Stimulated activated CD8-positive, alpha-beta memory T cell treated with anti-CD3 and anti-CD28 coated beads, Interleukin-15, amount 100 ng/mL, for 1 hour (primary cell): Measurements from ENCODE around the gene RERE.

Experiments
- DNase-seq: peaks from one replicate; pipeline ENCODE4 v3.0.0-alpha.2; 2020; ENCODE audit warnings: low read depth

The RERE gene

GRCh38 chr1:8473891-8474300, 343.5 kb downstream of the RERE start:
- DNase-seq: no peak

DNA sequence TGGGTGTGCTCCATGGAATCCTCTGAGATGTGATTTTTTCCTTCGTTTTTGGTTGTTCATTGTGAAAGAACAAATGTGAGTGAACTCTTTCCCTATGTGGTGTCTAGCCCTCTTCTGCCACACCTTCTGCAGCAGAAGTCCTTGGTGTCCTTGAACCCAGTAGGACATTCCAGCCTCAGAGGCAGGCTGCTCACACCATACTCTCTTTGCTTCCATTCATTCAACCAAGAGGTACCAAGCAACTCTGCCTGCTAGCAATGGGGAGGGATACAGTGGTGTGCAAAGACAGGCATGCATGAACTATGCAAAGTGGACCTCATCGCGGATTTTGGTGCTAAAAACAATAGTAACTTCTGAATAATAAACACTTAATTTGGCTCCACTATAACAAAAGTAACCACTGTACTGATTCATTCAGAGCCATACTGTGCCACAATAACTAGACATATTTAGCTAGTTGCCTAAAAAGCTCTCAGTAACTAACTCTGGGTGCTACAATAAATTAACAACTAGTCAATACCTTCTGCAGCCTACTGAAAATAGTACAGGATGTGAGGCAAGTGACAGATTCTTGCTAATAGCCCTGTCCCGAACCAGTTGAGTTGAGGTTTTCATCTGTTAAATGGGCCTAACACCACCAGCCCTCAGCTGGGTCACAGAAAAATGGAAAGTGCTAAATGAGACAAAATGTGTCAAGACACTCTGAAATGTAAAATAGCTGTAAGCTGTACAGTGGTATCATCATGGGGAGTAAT, 344.1 kb downstream of the RERE start:
- no peak for DNase-seq

- no peak for DNase-seq
Observed at GRCh38 chr1:8472668-8473067, 344.8 kb downstream of the RERE start.

GRCh38 chr1:8471451-8471850, 346.0 kb downstream of the RERE start:
- no peak for DNase-seq

GRCh38 chr1:8468751-8469150, 348.7 kb downstream of the RERE start:
- no peak for DNase-seq

- no peak for DNase-seq
Observed at GRCh38 chr1:8467308-8467707, 350.1 kb downstream of the RERE start.

GRCh38 chr1:8465692-8466091, 351.7 kb downstream of the RERE start:
- no peak for DNase-seq

DNA sequence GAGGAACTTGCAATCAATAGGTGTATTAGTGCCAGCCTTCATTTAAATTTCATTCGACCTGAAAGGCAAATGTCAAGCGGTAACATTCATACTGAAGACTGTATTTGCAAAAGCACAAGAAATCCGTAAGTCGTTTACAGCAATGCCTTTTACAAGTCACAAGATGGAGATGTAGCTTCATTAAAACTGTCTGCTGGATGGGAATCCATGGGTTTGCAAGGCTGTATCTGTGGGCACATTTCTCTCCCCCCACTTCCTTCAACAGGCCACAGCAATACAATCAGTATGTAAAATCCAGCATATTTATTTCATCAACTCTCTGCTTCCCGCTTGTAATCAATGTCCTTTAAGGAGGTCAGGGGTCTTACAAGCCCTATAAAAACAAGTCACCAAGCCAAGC, 352.4 kb downstream of the RERE start:
- no peak for DNase-seq

DNA sequence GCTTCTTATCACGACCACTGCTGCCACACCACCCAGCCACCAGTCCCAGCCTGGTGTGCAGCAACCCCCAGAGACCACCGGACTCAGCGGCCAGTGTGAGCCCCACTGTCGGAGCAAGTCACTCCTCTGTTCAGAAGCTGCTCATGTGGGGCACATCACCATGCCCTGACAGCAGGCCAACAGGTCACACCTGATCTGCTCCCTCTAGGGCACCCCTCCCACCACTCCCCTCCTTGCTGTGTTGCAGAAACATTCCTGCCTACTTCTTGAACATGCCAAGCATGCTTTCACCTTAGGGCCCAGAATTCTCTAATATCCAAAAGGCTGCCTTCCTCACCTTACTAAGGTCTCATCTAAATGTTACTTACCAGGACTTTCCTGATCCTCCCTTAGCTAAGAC, 353.1 kb downstream of the RERE start:
- no peak for DNase-seq

- DNase-seq: no peak
Observed at GRCh38 chr1:8463144-8463927, 354.1 kb downstream of the RERE start.

GRCh38 chr1:8462371-8462892, 355.0 kb downstream of the RERE start:
- no peak for DNase-seq

- DNase-seq: no peak
Observed at GRCh38 chr1:8461351-8462110, 355.9 kb downstream of the RERE start.

DNA sequence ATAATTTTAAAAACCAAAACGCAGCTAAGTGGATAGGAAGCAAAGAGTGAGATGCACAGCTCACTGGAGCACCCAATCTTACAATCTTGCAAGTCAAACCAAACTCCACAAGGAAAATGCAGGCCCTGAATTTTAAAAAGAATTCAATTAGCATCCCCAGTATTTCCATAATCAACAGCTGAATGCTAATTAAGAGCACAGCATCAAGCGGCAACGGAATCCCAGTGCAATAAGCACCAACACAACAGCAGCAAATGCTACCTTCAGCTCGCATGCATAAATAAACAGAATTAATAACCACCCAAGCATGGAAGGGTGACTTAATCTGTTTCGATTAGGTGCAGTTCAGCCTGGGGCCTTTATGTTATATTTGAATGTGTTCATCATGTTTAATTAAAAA, 356.7 kb downstream of the RERE start:
- DNase-seq: no peak

- no peak for DNase-seq
Observed at GRCh38 chr1:8460132-8460544, 357.3 kb downstream of the RERE start.

DNA sequence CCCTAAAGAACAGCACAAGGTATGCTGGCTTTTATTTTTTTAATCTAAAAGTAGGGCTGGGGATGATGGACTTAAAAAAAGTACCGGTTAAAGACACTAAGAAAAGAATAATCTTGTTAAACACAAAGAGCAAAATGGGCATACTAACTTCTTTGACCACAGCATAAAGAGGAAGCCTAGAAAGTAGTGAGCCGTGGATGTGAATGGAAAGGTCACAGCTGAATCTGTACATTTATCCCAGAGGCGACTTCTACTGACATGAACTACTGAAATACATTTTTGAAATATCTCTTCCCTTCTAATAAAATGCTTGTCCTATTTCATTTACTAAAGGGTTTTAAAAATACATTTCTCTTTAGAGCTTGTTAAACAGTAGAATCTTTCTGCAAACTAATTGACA, 358.8 kb downstream of the RERE start:
- DNase-seq: no peak

DNA sequence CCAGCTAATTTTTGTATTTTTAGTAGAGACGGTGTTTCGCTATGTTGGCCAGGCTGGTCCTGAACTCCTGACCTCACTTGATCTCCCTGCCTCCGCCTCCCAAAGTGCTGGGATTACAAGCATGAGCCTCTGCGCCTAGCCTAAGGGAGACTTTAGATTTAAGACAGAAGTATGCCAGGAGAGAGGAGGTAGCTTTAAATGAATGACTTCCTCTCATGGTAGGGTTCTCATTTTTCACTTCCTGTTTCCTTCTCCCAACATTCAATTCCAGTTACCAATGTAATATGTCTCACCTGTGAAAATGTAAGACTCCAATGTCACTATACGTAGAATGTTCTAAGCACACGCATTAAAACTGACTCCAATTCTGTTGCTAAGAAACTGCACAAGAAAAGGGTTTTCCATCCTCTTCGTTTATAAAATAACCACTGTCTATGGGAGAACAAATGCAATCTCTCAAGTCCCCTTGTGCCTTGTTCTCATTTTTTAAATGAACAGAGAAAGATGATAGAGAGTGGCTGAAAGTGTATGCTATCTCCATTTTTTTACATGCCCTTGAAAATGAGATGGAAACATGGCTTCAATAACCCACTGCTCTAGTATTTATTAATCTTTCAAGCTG, 359.6 kb downstream of the RERE start:
- no peak for DNase-seq

DNA sequence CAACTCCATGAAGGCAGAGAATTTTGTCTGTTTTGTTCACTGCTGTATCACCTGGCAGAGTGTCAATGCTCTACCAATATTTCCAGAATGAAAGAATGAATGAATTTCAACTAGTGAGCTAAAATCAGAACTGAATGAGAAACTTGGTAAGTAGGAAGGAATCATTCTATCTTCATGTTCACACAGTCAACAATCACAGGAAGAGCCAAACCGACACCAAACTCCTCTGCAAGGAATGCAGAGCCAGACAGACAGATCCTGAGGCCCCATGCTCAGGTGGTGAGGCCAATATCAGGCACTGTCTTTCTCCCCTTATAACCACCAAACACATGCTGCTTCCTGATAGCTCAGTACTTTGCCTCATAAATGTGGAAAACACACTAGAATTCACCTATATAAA, 360.4 kb downstream of the RERE start:
- no peak for DNase-seq

DNA sequence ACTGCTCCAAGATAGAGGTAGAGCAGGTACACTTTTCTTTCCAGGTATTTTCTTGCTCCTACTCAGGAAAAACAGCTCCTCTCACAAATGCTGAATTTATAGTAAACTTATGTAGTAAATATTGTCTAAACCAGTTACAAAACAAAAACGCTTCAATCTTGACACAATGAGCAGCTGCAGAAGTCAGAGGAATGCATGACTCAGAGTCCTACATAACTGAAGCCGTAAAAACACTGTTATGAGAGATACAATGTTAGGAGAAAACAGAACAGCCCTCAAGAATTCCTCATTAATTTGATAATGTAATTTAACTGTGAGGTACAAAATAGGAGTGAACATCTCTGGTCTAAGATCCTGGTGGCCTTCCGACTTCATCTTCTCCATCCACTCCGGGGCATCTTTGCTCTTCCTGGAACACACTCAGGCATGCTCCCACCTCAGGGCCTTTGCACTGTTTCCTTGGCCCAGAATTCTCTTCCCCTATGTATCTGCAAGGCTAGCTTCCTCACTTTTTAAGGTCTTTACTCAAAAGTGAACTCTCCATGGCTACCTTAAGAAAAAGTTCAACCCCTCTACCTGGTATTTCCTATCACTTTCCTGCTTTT, 361.0 kb downstream of the RERE start:
- no peak for DNase-seq

DNA sequence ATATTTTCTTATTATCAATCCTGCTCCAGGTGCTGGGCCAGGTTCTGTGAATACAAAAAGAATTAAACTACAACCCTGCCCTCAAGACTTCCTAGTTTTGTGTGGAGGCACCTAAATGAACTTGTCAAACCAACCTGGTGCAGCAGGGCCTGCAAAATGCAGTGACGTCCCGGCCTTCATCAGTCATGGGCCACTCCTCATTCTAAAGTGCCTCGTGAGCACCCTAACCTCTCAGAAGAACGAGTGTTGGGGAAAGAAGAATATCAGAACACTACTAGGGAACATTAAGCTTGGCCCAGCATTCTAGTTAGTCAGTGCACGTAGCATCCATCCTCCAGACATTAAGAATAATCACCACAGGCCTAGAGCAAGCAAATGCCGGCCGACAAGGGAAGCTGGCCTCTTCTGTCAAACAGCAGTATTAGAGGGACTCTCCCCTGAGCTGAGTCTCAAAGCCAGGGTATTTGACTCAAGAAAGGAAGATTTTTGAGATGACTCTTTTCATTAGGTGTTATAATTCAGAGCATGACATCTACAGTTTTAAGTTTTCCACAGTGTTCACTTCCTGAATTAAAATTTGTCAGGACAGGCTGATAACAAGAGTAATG, 361.6 kb downstream of the RERE start:
- no peak for DNase-seq

- no peak for DNase-seq
Observed at GRCh38 chr1:8450312-8450711, 367.1 kb downstream of the RERE start.
